Stimulated activated CD8-positive, alpha-beta memory T cell treated with anti-CD3 and anti-CD28 coated beads, Interleukin-7, amount 100 ng/mL, for 4 hours (primary cell): ENCODE data around the gene OR52E5.

Source experiments
- DNase-seq, 2 donors: peaks; one replicate each; pipeline ENCODE4 v3.0.0-alpha.2; 2020; ENCODE audit warnings: low read depth in 2 of 2

Gene OR52E5

GRCh38 chr11:5892908-5893307, at the start of gene OR52E5:
TSS of gene OR52E5 (plus strand) at chr11:5893208. CDS start at chr11:5900777, 7,569 bp downstream.
- DNase-seq, result no peak

GRCh38 chr11:5846701-5847100, 46.3 kb upstream of the OR52E5 start:
- DNase-seq, result no peak

- DNase-seq, result no peak
These were observed 45.3 kb upstream of the OR52E5 start for GRCh38 chr11:5847711-5848110.

GRCh38 chr11:5851002-5851401, 42.0 kb upstream of the OR52E5 start:
- DNase-seq, result no peak

- DNase-seq, result no peak
These were observed 35.4 kb upstream of the OR52E5 start, which contains the start of gene OR52E8 for GRCh38 chr11:5857590-5857989. TSS of gene OR52E8 (minus strand) at chr11:5857690. CDS start at chr11:5857690, 0 bp downstream.

- no peak for DNase-seq
These were observed 27.2 kb upstream of the OR52E5 start for GRCh38 chr11:5865826-5866225.

GRCh38 chr11:5878564-5878963, 14.4 kb upstream of the OR52E5 start:
- no peak for DNase-seq

GRCh38 chr11:5880329-5880728, 12.7 kb upstream of the OR52E5 start, which contains the start of gene OR52E4:
TSS of gene OR52E4 (plus strand) at chr11:5880629. CDS start at chr11:5884293, 3,664 bp downstream.
- DNase-seq, result no peak

- DNase-seq, result no peak
These were observed 11.3 kb upstream of the OR52E5 start for GRCh38 chr11:5881756-5882155.

- DNase-seq, result no peak
These were observed 5.8 kb upstream of the OR52E5 start for GRCh38 chr11:5887172-5887571.

GRCh38 chr11:5887661-5888060, 5.3 kb upstream of the OR52E5 start:
- no peak for DNase-seq

- DNase-seq, result no peak
These were observed 1.7 kb upstream of the OR52E5 start for GRCh38 chr11:5891216-5891800.

- DNase-seq, result no peak
These were observed 6.5 kb downstream of the OR52E5 start for GRCh38 chr11:5899534-5899933.

- DNase-seq, result no peak
These were observed 17.5 kb downstream of the OR52E5 start for GRCh38 chr11:5910540-5910939.

- DNase-seq, result no peak
These were observed 29.9 kb downstream of the OR52E5 start for GRCh38 chr11:5922749-5923426.

GRCh38 chr11:5923427-5923776, 30.4 kb downstream of the OR52E5 start:
- DNase-seq, result no peak

GRCh38 chr11:5923794-5924193, 30.8 kb downstream of the OR52E5 start:
- DNase-seq, result no peak

- DNase-seq, result no peak
These were observed 35.3 kb downstream of the OR52E5 start for GRCh38 chr11:5928271-5928670.

GRCh38 chr11:5928811-5929210, 35.8 kb downstream of the OR52E5 start:
- DNase-seq, result no peak

- no peak for DNase-seq
These were observed 36.8 kb downstream of the OR52E5 start for GRCh38 chr11:5929571-5930368.

- no peak for DNase-seq
These were observed 37.6 kb downstream of the OR52E5 start for GRCh38 chr11:5930614-5931013.

GRCh38 chr11:5931061-5931460, 38.1 kb downstream of the OR52E5 start:
- DNase-seq, result no peak

- no peak for DNase-seq
These were observed 39.7 kb downstream of the OR52E5 start for GRCh38 chr11:5932671-5933070.
